Hematopoietic multipotent progenitor cell (in vitro differentiated cells): ENCODE measurements around the gene DUSP19. TPM values are rescaled to one million over a fixed set of nuclear protein-coding genes. Genes with fewer than 3 reads are reported as not detected.

Experiments
- DNase-seq, 3 donors: peaks; one replicate each; pipeline ENCODE4 v3.0.0-alpha.2; 2011 to 2015; ENCODE audit warnings: low read depth in 2 of 3, low spot score in 2 of 3
- small RNA-seq: library from RNA; depleted of rRNA; stranded (forward); fragments of <200 nt; gene quantifications from one replicate; pipeline ENCODE3, GENCODE V24; 2012
- total RNA-seq: library from RNA; depleted of rRNA; stranded (reverse); fragments of >200 nt; gene quantifications from one replicate; pipeline ENCODE4 v1.2.3, GENCODE V29; 2012

The DUSP19 gene
- total RNA-seq, 1 donor = 3.2 TPM

- peak; percentile 73 to 92 (median 85) for DNase-seq
These were observed 45.8 kb downstream of the DUSP19 start, which contains the start of gene NUP35 for GRCh38 chr2:183124222-183124956. NUP35 (plus strand) TSS chr2:183124443; CDS start chr2:183124458, 15 bp downstream.

GRCh38 chr2:183124957-183125255 lies 46.4 kb downstream of the DUSP19 start:
- no peak for DNase-seq

- no peak for DNase-seq
These were observed 47.3 kb downstream of the DUSP19 start for GRCh38 chr2:183125659-183126341.

- DNase-seq = no peak
These were observed 48.1 kb downstream of the DUSP19 start for GRCh38 chr2:183126635-183127034.

- no peak for DNase-seq
These were observed 55.5 kb downstream of the DUSP19 start for GRCh38 chr2:183134016-183134415.

- DNase-seq = no peak
These were observed 70.4 kb downstream of the DUSP19 start for GRCh38 chr2:183148955-183149354.

GRCh38 chr2:183149489-183149888 lies 70.9 kb downstream of the DUSP19 start:
- no peak for DNase-seq

Small RNAs within 50 kb of the gene (small RNA-seq; reads per million reads assigned to genes)
- not detected for gene RF00599

Other genes starting within 250 kb of the DUSP19 start
- not detected for gene FRZB, start 212.1 kb upstream of the DUSP19 start, total RNA-seq
- gene NCKAP1, start 40.3 kb upstream of the DUSP19 start, total RNA-seq = 1.6 TPM
- 12.1 TPM for gene NUP35, start 45.7 kb downstream of the DUSP19 start, total RNA-seq